Measurements from ENCODE around the gene SLIT2.
A peak's percentile ranks its signal among the peaks of the same experiment; 100 is the strongest.

SLIT2 gene

GRCh38 chr4:20251796-20252655 is at the start of gene SLIT2:
Gene SLIT2, plus strand, starts transcription at chr4:20251905. Its CDS starts 1,911 bp downstream, at chr4:20253816.
- DNase-seq, result peak; percentile 41

- no peak for DNase-seq
Observed at GRCh38 chr4:20203508-20203907, 48.2 kb upstream of the SLIT2 start.

GRCh38 chr4:20217521-20217920 is 34.2 kb upstream of the SLIT2 start:
- no peak for DNase-seq

GRCh38 chr4:20217951-20218350 is 33.8 kb upstream of the SLIT2 start:
- no peak for DNase-seq

GRCh38 chr4:20219521-20219920 is 32.2 kb upstream of the SLIT2 start:
- no peak for DNase-seq

GRCh38 chr4:20237894-20238537 is 13.7 kb upstream of the SLIT2 start:
- no peak for DNase-seq

GRCh38 chr4:20248155-20248558 is 3.5 kb upstream of the SLIT2 start:
- peak; percentile 32 for DNase-seq

GRCh38 chr4:20249333-20249732 is 2.4 kb upstream of the SLIT2 start:
- DNase-seq, result no peak

GRCh38 chr4:20251031-20251795 is 492 bp upstream of the SLIT2 start:
- DNase-seq, result no peak

- no peak for DNase-seq
Observed at GRCh38 chr4:20252656-20253282, 1.1 kb downstream of the SLIT2 start.

- no peak for DNase-seq
Observed at GRCh38 chr4:20253283-20253734, 1.6 kb downstream of the SLIT2 start.

GRCh38 chr4:20253735-20254409 is 2.2 kb downstream of the SLIT2 start:
- DNase-seq, result no peak

GRCh38 chr4:20254511-20255250 is 3.0 kb downstream of the SLIT2 start:
- no peak for DNase-seq

- DNase-seq, result no peak
Observed at GRCh38 chr4:20255251-20255586, 3.5 kb downstream of the SLIT2 start.

GRCh38 chr4:20255823-20256222 is 4.1 kb downstream of the SLIT2 start:
- DNase-seq, result no peak

GRCh38 chr4:20256381-20256881 is 4.7 kb downstream of the SLIT2 start:
- no peak for DNase-seq

- no peak for DNase-seq
Observed at GRCh38 chr4:20259707-20260106, 8.0 kb downstream of the SLIT2 start.

GRCh38 chr4:20260821-20261220 is 9.1 kb downstream of the SLIT2 start:
- no peak for DNase-seq

- no peak for DNase-seq
Observed at GRCh38 chr4:20262221-20262620, 10.5 kb downstream of the SLIT2 start.

GRCh38 chr4:20264688-20265087 is 13.0 kb downstream of the SLIT2 start:
- no peak for DNase-seq

GRCh38 chr4:20265726-20266125 is 14.0 kb downstream of the SLIT2 start:
- DNase-seq, result no peak
